OCI-LY7 (cell line): Measurements from ENCODE around the gene MYRIP. TPM values are rescaled to one million over a fixed set of nuclear protein-coding genes. Genes with fewer than 3 reads are reported as not detected.

ENCODE experiments used
- BruUV-seq: library from RNA; stranded (reverse); fragments of 400-500 nt; replicated peaks from 2 replicates; lab custom pipeline; 2021; lab: Mats Ljungman, UMichigan
- CTCF ChIA-PET: fragments of 300-600 bp; sonication (Branson Sonifier 250); formaldehyde crosslinking; loops from one replicate; lab custom pipeline; 2022; ENCODE audit warnings: antibody characterized with exemption; ENCODE audit not compliant: unreplicated experiment; lab: Charles Lee
- POLR2A ChIA-PET: fragments of 300-600 bp; sonication (Branson Sonifier 250); formaldehyde crosslinking; loops from one replicate; lab custom pipeline; 2022; ENCODE audit warnings: antibody characterized with exemption; lab: Charles Lee
- DNase-seq: peaks from one replicate; pipeline ENCODE4 v3.0.0-alpha.2; 2015; ENCODE audit warnings: low spot score
- H2AFZ ChIP-seq: fragments of 200-600 bp; sonication (generic), shearing (Covaris generic); 2 replicates; pipeline ENCODE4 v1.6.1; 2014; ENCODE audit warnings: mild to moderate bottlenecking, antibody characterized with exemption, low read length, moderate library complexity
- H3K27ac ChIP-seq: fragments of 200-600 bp; sonication (generic); 2 replicates; pipeline ENCODE4 v1.5.1; 2014; ENCODE audit warnings: mixed run types, low read depth, mild to moderate bottlenecking, moderate library complexity, low read length, inconsistent platforms; ENCODE audit not compliant: poor library complexity, severe bottlenecking
- H3K36me3 ChIP-seq: fragments of 200-600 bp; sonication (generic); 2 replicates; pipeline ENCODE4 v1.6.1; 2014; ENCODE audit warnings: mild to moderate bottlenecking, antibody characterized with exemption, low read length, moderate library complexity, mixed read lengths; ENCODE audit not compliant: insufficient read depth
- H3K4me1 ChIP-seq: fragments of 200-600 bp; sonication (generic); 2 replicates; pipeline ENCODE4 v1.5.1; 2014; ENCODE audit warnings: mild to moderate bottlenecking, low read length; ENCODE audit not compliant: insufficient read depth, poor library complexity, severe bottlenecking
- H3K4me2 ChIP-seq: fragments of 200-600 bp; sonication (generic); 2 replicates; pipeline ENCODE4 v1.6.1; 2014; ENCODE audit warnings: mild to moderate bottlenecking, low read length
- H3K4me3 ChIP-seq: fragments of 200-600 bp; sonication (generic); 2 replicates; pipeline ENCODE4 v1.5.1; 2014; ENCODE audit warnings: mild to moderate bottlenecking, low read depth, low read length; ENCODE audit not compliant: poor library complexity, severe bottlenecking
- H3K79me2 ChIP-seq: fragments of 200-600 bp; sonication (generic); 2 replicates; pipeline ENCODE4 v1.6.1; 2016; ENCODE audit warnings: low read depth, mild to moderate bottlenecking, low read length, moderate library complexity, mixed read lengths; ENCODE audit not compliant: insufficient read depth
- H3K9me2 ChIP-seq: fragments of 200-600 bp; sonication (generic); 2 replicates; pipeline ENCODE4 v1.6.1; 2016; ENCODE audit warnings: mild to moderate bottlenecking, low read length, mixed read lengths; ENCODE audit not compliant: insufficient read depth
- H3K9me3 ChIP-seq: fragments of 200-600 bp; sonication (generic); 2 replicates; pipeline ENCODE4 v1.6.1; 2014; ENCODE audit warnings: mild to moderate bottlenecking, mixed run types, low read length, mixed read lengths
- H4K20me1 ChIP-seq: fragments of 200-600 bp; sonication (generic); 2 replicates; pipeline ENCODE4 v1.6.1; 2014; ENCODE audit warnings: mild to moderate bottlenecking, antibody characterized with exemption, low read length, moderate library complexity, mixed read lengths; ENCODE audit not compliant: insufficient read depth
- EZH2phosphoT487 ChIP-seq: fragments of 200-600 bp; sonication (generic); IDR thresholded peaks from 2 replicates; pipeline ENCODE4 v1.6.1; 2018; ENCODE audit warnings: low read depth, borderline replicate concordance, mild to moderate bottlenecking, mixed run types, antibody characterized with exemption, low read length, moderate library complexity, mixed read lengths
- intact Hi-C: fragments of 100-400 bp; cut with micrococcal nuclease; formaldehyde crosslinking; loops from one replicate; pipeline ENCODE4 v1.10.0; 2022; ENCODE audit not compliant: unreplicated experiment
- total RNA-seq, 2 experiments: library from RNA; depleted of rRNA in 1 of 2; stranded (reverse); fragments of >200 nt in 1 of 2; shearing (Covaris generic) in 1 of 2; gene quantifications; 2 replicates each; pipeline ENCODE4 v1.2.3, GENCODE V29; 2014 to 2022
- TF ChIP-seq, protein P1 (sequence below): fragments of 200-600 bp; sonication (generic); conservative IDR thresholded peaks from 2 replicates; pipeline ENCODE4 v1.5.1; 2014; ENCODE audit warnings: mild to moderate bottlenecking, antibody characterized with exemption, low read length, moderate library complexity, mixed read lengths

MYRIP gene
- total RNA-seq, 2 experiments from 2014 or later, result not detected

DNA sequence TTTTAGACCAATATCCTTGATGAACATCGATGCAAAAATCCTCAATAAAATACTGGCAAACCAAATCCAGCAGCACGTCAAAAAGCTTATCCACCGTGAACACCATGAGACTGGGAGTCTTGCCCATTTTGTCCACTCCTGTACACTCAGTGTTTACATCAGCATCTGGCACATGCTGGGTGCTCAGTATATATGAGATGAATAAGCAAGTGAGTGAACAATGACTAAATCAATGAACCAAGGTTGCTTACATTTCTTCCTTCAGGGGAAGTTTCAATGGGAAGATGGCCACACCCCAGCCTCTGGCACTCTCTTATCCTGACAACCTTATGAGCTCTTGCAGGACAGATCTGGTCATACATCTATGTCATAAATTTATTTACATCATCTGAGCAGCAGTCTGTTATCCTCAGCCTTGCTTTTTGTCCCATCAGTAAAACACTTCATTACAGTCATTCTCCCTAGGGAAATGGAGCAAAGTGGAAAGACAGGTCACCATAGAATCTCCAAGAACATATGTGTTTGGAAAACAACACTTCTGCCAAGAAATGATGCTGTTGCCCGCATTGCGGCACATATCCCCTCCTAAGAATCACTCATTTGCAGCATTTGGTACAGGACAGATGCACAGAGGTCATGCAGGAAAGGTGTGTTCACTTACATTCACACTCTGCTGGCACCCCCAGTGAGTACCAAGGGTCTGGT, 328.3 kb downstream of the MYRIP start:
- Histone ChIP-seq H3K36me3 (no peaks in the 10 kb centered on the region), H2AFZ (no peak overlapping the region), H3K79me2 (no peaks in the 10 kb centered on the region), H4K20me1 (no peaks in the 10 kb centered on the region), H3K27ac (no peak overlapping the region), H3K4me3 (no peak overlapping the region), H3K9me3 (no peaks in the 10 kb centered on the region), H3K4me2 (no peak overlapping the region), H3K9me2 (no peaks in the 10 kb centered on the region), H3K4me1 (no peaks in the 10 kb centered on the region)
- TF ChIP-seq EZH2phosphoT487, result no peak
- TF ChIP-seq, protein P1, sequence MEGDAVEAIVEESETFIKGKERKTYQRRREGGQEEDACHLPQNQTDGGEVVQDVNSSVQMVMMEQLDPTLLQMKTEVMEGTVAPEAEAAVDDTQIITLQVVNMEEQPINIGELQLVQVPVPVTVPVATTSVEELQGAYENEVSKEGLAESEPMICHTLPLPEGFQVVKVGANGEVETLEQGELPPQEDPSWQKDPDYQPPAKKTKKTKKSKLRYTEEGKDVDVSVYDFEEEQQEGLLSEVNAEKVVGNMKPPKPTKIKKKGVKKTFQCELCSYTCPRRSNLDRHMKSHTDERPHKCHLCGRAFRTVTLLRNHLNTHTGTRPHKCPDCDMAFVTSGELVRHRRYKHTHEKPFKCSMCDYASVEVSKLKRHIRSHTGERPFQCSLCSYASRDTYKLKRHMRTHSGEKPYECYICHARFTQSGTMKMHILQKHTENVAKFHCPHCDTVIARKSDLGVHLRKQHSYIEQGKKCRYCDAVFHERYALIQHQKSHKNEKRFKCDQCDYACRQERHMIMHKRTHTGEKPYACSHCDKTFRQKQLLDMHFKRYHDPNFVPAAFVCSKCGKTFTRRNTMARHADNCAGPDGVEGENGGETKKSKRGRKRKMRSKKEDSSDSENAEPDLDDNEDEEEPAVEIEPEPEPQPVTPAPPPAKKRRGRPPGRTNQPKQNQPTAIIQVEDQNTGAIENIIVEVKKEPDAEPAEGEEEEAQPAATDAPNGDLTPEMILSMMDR, result no peak
- intact Hi-C loops, result no loop called here
- ChIA-PET CTCF (no interaction called here), POLR2A (no interaction called here)
- no TSS peak for BruUV-seq
- DNase-seq, result no peak

DNA sequence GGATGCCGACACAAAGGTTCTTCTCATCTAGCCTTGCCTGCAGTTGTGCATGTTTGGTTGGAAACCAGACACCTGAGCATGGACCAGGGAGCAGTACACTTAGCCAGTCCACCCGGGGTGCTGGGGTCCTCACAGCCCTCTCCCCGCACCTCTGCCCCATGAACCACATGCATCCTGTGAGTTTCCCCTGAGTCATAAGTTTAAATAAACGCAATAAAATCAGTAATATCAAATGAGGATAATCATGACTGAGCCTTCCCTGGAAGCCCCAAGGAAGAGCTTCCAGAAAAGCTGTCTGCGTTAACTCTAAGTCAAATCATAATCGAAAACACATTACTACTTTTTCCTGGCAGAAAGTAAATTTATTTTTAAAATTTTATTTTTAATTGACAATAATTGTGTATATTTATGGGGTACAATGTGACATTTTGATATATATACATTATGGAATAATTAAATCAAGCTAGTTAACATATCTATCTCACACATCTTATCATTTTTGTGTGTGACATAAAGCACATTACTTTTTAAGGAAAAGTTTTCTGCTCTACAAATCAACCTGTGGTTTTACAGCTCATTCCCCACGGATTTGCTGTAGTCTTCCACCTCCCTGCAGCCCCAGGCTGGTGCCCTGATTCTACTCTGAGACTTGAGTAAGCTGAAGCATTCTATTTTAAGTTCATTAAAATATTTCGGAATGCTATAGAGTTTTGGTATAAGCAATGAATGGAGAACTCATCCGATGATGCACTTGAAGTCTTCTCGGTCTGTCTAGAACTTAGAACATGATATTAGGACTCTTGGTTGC, 334.1 kb downstream of the MYRIP start:
- Histone ChIP-seq H4K20me1 (no peaks in the 10 kb centered on the region), H3K79me2 (no peaks in the 10 kb centered on the region), H3K4me3 (no peak overlapping the region), H3K9me3 (no peaks in the 10 kb centered on the region), H2AFZ (no peak overlapping the region), H3K36me3 (no peaks in the 10 kb centered on the region), H3K4me2 (no peak overlapping the region), H3K9me2 (no peaks in the 10 kb centered on the region), H3K4me1 (no peaks in the 10 kb centered on the region), H3K27ac (no peak overlapping the region)
- TF ChIP-seq, protein P1, result no peak
- no peak for TF ChIP-seq EZH2phosphoT487
- POLR2A ChIA-PET, result interaction anchor here (0.6 kb wide), 1 partner anchor 15 kb away, joined by 3 read pairs; no protein-coding TSS in a partner anchor
- BruUV-seq, result no TSS peak
- CTCF ChIA-PET, result no interaction called here
- intact Hi-C loops, result no loop called here
- DNase-seq, result no peak

DNA sequence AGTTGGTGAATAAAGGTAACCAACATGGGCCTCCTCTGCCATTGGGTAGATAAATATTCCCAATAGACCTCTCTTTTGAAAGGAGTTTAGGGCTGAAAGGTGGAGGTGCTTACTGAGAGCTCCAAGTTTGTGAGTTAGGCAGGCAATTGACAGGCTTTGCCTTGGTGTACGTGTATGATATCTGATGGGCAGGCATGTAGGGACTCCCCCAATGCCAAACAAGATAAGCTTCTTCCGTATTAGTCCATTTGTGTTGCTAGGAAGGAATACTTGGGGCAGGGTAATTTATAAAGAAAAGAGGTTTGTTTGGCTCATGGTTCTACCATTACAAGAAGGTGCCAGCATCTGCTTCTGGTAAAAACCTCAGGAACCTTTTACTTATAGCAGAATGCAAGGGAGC, 339.4 kb downstream of the MYRIP start:
- H3K9me2 ChIP-seq, result no peaks in the 10 kb centered on the region
- POLR2A ChIA-PET, result no interaction called here
- no peak overlapping the region for H3K4me3 ChIP-seq
- CTCF ChIA-PET, result no interaction called here
- H3K4me1 ChIP-seq, result no peaks in the 10 kb centered on the region
- H3K27ac ChIP-seq, result no peak overlapping the region
- H3K79me2 ChIP-seq, result no peaks in the 10 kb centered on the region
- BruUV-seq, result no TSS peak
- H3K36me3 ChIP-seq, result no peaks in the 10 kb centered on the region
- DNase-seq, result no peak
- intact Hi-C loops, result no loop called here
- H2AFZ ChIP-seq, result no peak overlapping the region
- no peaks in the 10 kb centered on the region for H3K9me3 ChIP-seq
- TF ChIP-seq EZH2phosphoT487, result no peak
- TF ChIP-seq, protein P1, result no peak
- no peak overlapping the region for H3K4me2 ChIP-seq
- no peaks in the 10 kb centered on the region for H4K20me1 ChIP-seq
